ENCODE results near the gene JMJD1C. TPM values are rescaled to one million over a fixed set of nuclear protein-coding genes. Genes with fewer than 3 reads are reported as not detected.
A peak's percentile ranks its signal among the peaks of the same experiment; 100 is the strongest.

The JMJD1C gene
- total RNA-seq, 4 donors from 2014 or later: 92.0 to 153 (median 124) TPM

- Histone ChIP-seq H3K27me3 (no peaks in the 10 kb centered on the region), H3K4me1 (peaks cover 0 to 4% (median 2%) of the 10 kb centered on the region in 4 donors), H3K36me3 (peaks cover 0 to 26% (median 0%) of the 10 kb centered on the region in 3 donors), H3K4me3 (no peak overlapping the region), H3K9me3 (no peaks in the 10 kb centered on the region), H3K27ac (no peak overlapping the region)
- no peak for TF ChIP-seq POLR2A (IDR thresholded peaks at IDR 0.05)
- TF ChIP-seq CTCF (IDR thresholded peaks at IDR 0.05): peak; percentile 26 to 89 (median 81)
- no peak for DNase-seq
Measured at GRCh38 chr10:63217120-63217605, 248.6 kb downstream of the JMJD1C start.

- H3K27me3 ChIP-seq: no peaks in the 10 kb centered on the region
- H3K36me3 ChIP-seq: peaks cover 0 to 26% (median 0%) of the 10 kb centered on the region in 3 donors
- TF ChIP-seq CTCF (IDR thresholded peaks at IDR 0.05) (no peak), POLR2A (IDR thresholded peaks at IDR 0.05) (no peak)
- DNase-seq: no peak
- H3K4me1 ChIP-seq: peaks cover 0 to 4% (median 0%) of the 10 kb centered on the region in 4 donors
- H3K4me3 ChIP-seq: no peak overlapping the region
- no peaks in the 10 kb centered on the region for H3K9me3 ChIP-seq
- no peak overlapping the region for H3K27ac ChIP-seq
Measured at GRCh38 chr10:63214571-63214970, 251.2 kb downstream of the JMJD1C start.

GRCh38 chr10:63213489-63213888, 252.3 kb downstream of the JMJD1C start:
- Histone ChIP-seq H3K4me3 (no peak overlapping the region), H3K27me3 (no peaks in the 10 kb centered on the region), H3K9me3 (no peaks in the 10 kb centered on the region), H3K36me3 (peaks cover 0 to 27% (median 0%) of the 10 kb centered on the region in 3 donors), H3K27ac (no peak overlapping the region), H3K4me1 (peaks cover 0 to 4% (median 0%) of the 10 kb centered on the region in 4 donors)
- DNase-seq: no peak
- TF ChIP-seq POLR2A (IDR thresholded peaks at IDR 0.05): no peak
- TF ChIP-seq CTCF (IDR thresholded peaks at IDR 0.05): no peak

GRCh38 chr10:63210611-63211196, 255.1 kb downstream of the JMJD1C start:
- H3K36me3 ChIP-seq: peaks cover 0 to 40% (median 0%) of the 10 kb centered on the region in 3 donors
- no peak for TF ChIP-seq POLR2A (IDR thresholded peaks at IDR 0.05)
- no peak for TF ChIP-seq CTCF (IDR thresholded peaks at IDR 0.05)
- no peak overlapping the region for H3K27ac ChIP-seq
- no peak for DNase-seq
- no peaks in the 10 kb centered on the region for H3K9me3 ChIP-seq
- peaks cover 0 to 21% (median 8%) of the 10 kb centered on the region in 4 donors for H3K4me1 ChIP-seq
- H3K27me3 ChIP-seq: no peaks in the 10 kb centered on the region
- no peak overlapping the region for H3K4me3 ChIP-seq

- H3K4me3 ChIP-seq: no peak overlapping the region
- TF ChIP-seq CTCF (IDR thresholded peaks at IDR 0.05) (no peak), POLR2A (IDR thresholded peaks at IDR 0.05) (no peak)
- DNase-seq: no peak
- no peaks in the 10 kb centered on the region for H3K9me3 ChIP-seq
- H3K4me1 ChIP-seq: peaks cover 0 to 28% (median 8%) of the 10 kb centered on the region in 4 donors
- peaks cover 0 to 37% (median 0%) of the 10 kb centered on the region in 3 donors for H3K36me3 ChIP-seq
- H3K27ac ChIP-seq: no peak overlapping the region
- H3K27me3 ChIP-seq: no peaks in the 10 kb centered on the region
Measured at GRCh38 chr10:63209705-63210104, 256.1 kb downstream of the JMJD1C start.
